SKM-1 treated with dmso at 0.1 percent for 144 hours (cell line): ENCODE data around the gene BCL2L15.
A peak's percentile ranks its signal among the peaks of the same experiment; 100 is the strongest.

Experiments
- DNase-seq: peaks from one replicate; lab custom pipeline; 2025; ENCODE audit not compliant: unreplicated experiment; lab: John Stamatoyannopoulos, UW

The BCL2L15 gene

DNA sequence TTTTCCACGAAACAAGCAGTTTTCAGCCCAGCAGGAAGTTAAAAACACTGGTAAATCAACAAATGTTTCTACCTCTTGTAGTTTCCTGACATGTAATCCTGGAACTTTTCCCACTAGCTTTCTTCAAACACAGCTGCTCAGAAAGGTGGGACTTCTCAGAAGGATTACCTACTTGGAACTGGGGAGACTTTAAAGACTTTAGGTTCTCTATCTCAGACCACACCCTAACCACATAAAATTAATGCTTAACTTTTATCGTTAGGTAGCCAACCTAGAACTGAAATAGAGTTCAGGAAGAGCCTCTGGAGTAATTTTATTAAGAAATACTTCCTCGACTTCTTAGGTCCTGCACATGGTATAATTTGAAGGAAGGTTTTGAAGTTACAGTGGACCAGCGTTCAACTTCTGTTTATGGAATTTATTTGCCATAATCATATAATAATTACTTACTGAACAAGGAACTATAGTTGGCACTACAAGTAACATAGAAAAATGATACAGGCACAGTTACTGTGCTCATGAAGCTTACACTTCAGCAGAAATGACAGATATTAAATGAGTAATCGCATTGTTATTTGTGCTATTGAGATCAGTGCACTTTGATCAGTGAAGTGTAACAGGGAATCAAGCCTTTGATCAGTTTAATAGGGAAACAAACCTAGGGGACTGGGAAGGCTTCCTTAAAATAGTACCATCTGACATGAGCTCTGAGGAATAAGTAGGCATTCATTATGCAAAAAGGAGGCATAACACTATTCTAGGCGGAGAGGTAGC, at the start of gene BCL2L15:
TSS of gene BCL2L15 (minus strand) at position 180 of the 774 bp plus-strand sequence. CDS start 206 bp downstream, outside the sequence.
- DNase-seq, result no peak

- no peak for DNase-seq
These were observed 49.8 kb upstream of the BCL2L15 start for GRCh38 chr1:113937146-113937545.

- DNase-seq, result no peak
These were observed 48.6 kb upstream of the BCL2L15 start for GRCh38 chr1:113935970-113936369.

GRCh38 chr1:113935176-113935575, 47.8 kb upstream of the BCL2L15 start:
- DNase-seq, result no peak

GRCh38 chr1:113934511-113935055, 47.2 kb upstream of the BCL2L15 start:
- DNase-seq, result no peak

GRCh38 chr1:113934006-113934405, 46.6 kb upstream of the BCL2L15 start:
- DNase-seq, result no peak

GRCh38 chr1:113931451-113931851, 44.1 kb upstream of the BCL2L15 start:
- peak; percentile 38 for DNase-seq

DNA sequence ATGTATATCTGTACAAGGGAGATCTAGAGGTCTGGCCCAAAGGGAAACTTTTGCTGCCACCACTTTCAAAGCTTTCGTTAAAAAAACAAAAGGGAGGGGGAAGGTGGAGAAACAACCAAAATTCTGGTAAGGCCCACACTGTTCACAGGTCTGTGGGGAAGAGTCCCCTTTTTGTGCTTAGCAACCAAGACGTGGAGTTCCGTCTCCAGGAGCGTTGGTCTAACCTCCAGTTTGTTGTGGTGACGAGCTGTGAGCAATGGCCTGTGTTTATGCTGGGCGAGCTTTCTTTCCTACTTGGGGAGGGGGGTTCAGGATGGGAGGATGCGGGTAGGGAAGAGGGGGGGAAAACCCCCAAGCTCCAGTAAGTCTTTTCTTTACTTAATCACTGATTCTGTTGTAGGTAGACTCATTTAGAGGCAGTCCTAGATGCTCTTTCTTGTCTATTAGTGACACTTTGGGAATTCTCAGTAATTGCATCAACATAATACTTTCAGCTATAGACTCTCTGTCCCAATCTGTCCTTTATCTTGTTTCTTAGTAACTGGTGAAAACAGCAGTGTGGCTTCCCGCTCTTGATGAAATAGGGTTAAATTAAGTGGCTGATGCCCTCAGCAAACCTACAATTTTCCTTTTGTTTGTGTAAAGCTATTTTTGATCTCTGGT, 43.2 kb upstream of the BCL2L15 start:
- DNase-seq, result peak; percentile 76

DNA sequence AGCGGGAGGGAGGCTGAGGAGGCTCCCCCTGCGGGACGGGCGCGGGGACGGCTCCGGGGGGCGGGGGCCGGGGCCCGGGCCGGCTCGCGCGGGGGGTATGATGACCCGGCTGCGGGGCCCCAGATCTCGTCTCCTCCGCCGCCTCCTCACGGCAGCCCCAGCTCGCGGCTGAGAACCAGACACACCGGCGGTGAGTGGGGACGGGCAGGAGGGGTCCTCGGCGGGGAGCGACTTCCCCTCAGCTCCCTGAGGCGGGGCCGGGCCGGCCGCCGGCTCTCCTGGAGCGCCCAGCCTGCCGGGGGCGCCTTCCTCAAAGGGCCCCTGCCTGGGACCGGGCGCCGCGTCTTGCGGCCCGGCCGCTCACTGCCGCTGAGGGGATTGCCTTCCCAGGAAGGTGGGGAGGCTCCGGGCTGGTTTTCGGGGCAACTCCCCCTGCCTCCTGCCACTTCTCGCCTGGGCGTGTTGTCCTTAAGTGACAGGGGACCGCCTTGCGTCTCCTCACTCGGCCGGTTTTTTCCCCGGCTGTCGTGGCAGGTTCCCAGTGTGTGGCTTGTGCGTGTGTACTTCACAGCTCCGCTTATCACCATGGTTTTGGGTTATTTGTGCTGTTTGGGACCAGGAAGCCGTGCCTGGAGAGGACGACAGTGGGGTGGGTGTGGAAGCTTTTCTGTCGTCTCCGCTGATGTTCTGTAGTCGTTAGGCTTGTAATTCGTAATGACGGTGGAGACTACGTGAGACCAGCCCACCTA, 42.5 kb upstream of the BCL2L15 start:
- no peak for DNase-seq

- DNase-seq, result peak; percentile 79
These were observed 41.8 kb upstream of the BCL2L15 start, which contains the start of gene HIPK1 for GRCh38 chr1:113928941-113929749. Gene HIPK1 (plus strand): TSS chr1:113929324.

DNA sequence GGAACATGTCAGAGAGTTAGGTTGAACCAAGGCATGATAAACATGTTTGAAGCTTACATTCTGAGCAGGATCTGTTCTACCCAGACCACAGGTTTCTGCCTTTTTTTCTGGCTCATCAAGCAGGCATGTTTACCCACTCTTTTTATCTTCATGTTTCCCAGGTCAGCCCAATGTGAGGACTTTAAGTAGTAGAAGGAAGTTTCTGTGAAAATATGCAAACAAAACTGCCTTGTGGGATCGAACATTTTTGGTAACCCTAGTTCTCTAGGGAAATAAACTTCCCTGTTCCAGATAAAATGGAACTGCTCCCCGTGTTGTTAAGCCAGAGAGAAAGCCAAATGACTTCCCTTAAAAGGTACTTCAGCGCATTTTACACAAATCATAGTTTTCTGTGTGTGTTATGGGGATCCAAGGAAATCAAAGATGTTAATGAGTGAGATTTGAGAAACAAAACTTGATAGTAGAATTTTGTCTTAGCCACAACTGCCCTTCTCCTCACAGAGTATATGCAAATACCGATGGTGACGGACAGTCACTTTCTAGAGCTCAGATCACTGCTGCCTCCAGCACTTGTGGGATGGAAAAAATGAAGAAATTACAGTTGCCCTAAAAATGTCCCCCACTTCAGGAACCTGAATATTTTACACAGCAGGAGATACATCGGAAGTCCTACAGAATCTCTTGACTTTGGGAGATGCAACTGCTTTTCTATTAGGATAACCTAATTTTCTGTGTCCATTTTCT, 41.0 kb upstream of the BCL2L15 start:
- DNase-seq, result no peak

DNA sequence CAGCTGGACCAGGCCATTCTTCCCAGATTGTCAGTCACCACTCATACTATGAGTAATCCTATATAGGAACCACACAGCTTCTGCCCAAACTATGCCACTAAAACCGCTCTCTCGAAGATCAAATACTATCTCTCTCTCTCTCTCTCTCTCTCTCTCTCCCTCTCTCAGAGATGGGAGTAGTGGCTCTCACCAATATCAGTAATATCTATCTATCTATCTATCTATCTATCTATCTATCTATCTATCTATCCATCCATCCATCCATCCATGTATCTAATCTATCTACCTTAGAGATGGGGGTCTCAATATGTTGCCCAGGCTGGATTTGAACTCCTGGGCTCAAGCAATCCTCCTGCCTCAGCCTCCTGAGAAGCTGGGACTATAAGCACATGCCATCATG, 37.1 kb upstream of the BCL2L15 start:
- no peak for DNase-seq

DNA sequence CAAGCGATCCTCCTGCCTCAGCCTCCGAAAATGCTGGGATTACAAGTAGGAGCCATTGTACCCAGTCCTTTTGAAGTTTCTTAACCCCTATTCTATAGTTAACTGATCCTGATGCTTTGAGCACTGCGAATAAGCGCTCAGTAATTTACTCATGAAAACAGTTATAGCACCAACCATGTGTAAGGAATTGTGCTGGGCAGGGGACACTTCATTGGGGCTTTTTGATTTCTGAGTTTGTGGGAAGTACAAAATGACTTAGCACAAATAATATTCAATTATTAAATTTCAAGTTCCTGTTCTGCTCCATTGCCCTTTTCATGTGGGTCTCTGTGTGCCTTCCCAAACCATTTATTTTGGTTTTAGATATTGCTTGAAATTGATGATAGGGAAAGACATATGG, 35.6 kb upstream of the BCL2L15 start:
- DNase-seq, result no peak

- no peak for DNase-seq
These were observed 30.9 kb upstream of the BCL2L15 start for GRCh38 chr1:113918243-113918642.

DNA sequence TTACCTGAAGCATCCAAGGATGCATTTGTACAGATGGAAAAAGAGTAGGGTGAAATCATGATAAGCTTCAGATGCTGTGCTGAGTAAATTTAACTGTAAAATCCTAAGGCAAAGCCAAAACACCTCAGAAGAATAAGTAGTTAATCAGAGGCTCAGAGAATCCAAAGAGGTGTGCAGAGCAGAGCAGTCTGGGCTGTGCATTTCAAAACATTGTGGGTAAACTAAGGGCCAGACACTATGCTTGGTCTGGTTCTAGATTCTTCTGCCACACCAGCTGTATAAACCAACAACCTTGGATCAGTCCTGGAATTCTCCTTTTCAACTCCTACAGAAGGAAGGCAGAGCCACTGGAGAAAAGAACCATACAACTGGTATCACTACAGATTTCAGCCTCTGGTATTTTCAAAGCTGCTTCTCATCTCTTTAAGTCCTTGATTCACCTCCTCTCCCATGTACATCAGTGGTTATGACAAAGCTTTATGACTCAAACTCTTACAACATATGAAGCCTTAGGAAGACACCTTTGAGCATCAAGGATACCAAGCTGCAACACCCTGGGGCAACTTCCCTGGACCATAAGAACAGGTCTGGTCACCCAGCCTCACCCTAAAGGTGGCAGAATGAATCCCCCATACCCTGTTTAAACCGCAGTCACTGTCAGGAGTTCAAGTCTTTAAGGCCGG, 30.2 kb upstream of the BCL2L15 start:
- DNase-seq, result no peak

- DNase-seq, result no peak
These were observed 29.6 kb upstream of the BCL2L15 start for GRCh38 chr1:113916974-113917373.

DNA sequence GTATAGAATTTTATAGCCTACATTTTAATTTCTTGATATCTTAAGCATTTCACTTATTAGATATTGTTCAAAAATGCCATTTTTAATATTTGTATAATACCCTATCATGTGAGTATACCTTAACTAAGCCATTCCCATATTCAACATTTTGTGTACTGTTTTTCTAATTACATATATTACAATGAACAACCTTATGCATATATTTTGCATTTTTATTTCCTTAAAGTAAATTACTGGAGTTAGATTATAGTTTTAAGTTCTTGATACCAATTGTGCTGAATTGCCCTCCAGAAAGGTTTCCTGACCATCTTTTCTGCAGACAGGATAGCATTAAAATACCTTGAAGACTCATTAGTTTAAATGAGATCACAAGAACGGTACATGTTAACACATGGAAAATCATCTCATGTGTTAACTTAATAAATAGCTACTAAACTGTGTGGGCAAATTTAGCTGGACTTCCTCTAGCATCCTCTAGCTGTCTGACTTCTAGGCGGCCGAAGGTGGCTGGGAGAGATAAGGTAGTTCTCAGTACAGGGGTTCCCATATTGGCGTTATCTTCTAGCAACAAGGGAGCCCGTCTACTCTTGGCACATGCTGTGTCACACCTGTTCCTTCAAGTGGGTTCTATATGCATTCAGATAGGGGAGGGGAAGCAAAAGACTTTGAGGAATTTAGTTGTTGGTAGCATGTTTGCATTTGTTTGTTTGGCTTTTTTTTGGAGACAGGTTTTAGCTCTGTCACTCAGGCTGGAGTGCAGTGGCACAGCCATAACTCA, 26.7 kb upstream of the BCL2L15 start:
- DNase-seq, result no peak

- DNase-seq, result no peak
These were observed 25.9 kb upstream of the BCL2L15 start for GRCh38 chr1:113913312-113913668.
